ENCODE data around the gene SPEF1.

Gene SPEF1

GRCh38 chr20:3802524-3803239 is 21.4 kb upstream of the SPEF1 start:
- Histone ChIP-seq H3K4me1 (peaks cover 74 to 100% (median 93%) of the 10 kb centered on the region in 10 experiments), H3K4me2 (peak overlapping the region; percentile 57 to 88 (median 74)), H4K20me1 (peaks cover 0 to 15% (median 0%) of the 10 kb centered on the region in 11 experiments; a peak in 3 of 22 replicates), H3K9me3 (replicated peaks in 1 of 11) (no peaks in the 10 kb centered on the region), H3K36me3 (peaks cover 56 to 90% (median 77%) of the 10 kb centered on the region in 11 experiments), H3K4me3 (peak overlapping the region in 1 of 10 experiments; percentile 7; a peak in 1 of 20 replicates), H3K27me3 (no peaks in the 10 kb centered on the region), H3K27ac (peak overlapping the region in 6 of 11 experiments; percentile 0 to 55 (median 37); a peak in 10 of 22 replicates), H3K9ac (peak overlapping the region in 3 of 11 experiments; percentile 0 to 36 (median 4); a peak in 4 of 22 replicates)
- TF ChIP-seq Cebpa-rat (IDR thresholded peaks at IDR 0.05), result peak in 1 of 11 experiments; percentile 42; a peak in 1 of 22 replicates

GRCh38 chr20:3801846-3802245 is 20.6 kb upstream of the SPEF1 start:
- peaks cover 0 to 20% (median 0%) of the 10 kb centered on the region in 11 experiments; a peak in 4 of 22 replicates for H4K20me1 ChIP-seq
- 0 out of 22 replicates have a peak overlapping the region, but pooled peaks of 1 of the 11 experiments have one; percentile 4 for H3K9ac ChIP-seq
- H3K9me3 ChIP-seq (replicated peaks in 1 of 11), result no peaks in the 10 kb centered on the region
- no peak overlapping the region for H3K4me3 ChIP-seq
- no peak for TF ChIP-seq Cebpa-rat (IDR thresholded peaks at IDR 0.05)
- peaks cover 74 to 100% (median 93%) of the 10 kb centered on the region in 10 experiments for H3K4me1 ChIP-seq
- peaks cover 56 to 94% (median 77%) of the 10 kb centered on the region in 11 experiments for H3K36me3 ChIP-seq
- peak overlapping the region in 4 of 11 experiments; percentile 32 to 55 (median 46); a peak in 7 of 22 replicates for H3K27ac ChIP-seq
- H3K27me3 ChIP-seq, result no peaks in the 10 kb centered on the region
- H3K4me2 ChIP-seq, result peak overlapping the region; percentile 57 to 88 (median 74)

- Histone ChIP-seq H3K27me3 (no peaks in the 10 kb centered on the region), H3K27ac (peak overlapping the region in 4 of 11 experiments; percentile 32 to 55 (median 46); a peak in 4 of 22 replicates), H3K36me3 (peaks cover 56 to 91% (median 76%) of the 10 kb centered on the region in 11 experiments), H3K4me2 (peak overlapping the region in 9 of 11 experiments; percentile 57 to 88 (median 78); a peak in 16 of 22 replicates), H3K9ac (0 out of 22 replicates have a peak overlapping the region, but pooled peaks of 1 of the 11 experiments have one; percentile 29), H3K9me3 (replicated peaks in 1 of 11) (no peaks in the 10 kb centered on the region), H4K20me1 (peaks cover 0 to 24% (median 0%) of the 10 kb centered on the region in 11 experiments; a peak in 6 of 22 replicates), H3K4me3 (no peak overlapping the region), H3K4me1 (peaks cover 74 to 99% (median 93%) of the 10 kb centered on the region in 10 experiments)
- TF ChIP-seq Cebpa-rat (IDR thresholded peaks at IDR 0.05), result no peak
These were observed 20.1 kb upstream of the SPEF1 start for GRCh38 chr20:3801299-3801698.

DNA sequence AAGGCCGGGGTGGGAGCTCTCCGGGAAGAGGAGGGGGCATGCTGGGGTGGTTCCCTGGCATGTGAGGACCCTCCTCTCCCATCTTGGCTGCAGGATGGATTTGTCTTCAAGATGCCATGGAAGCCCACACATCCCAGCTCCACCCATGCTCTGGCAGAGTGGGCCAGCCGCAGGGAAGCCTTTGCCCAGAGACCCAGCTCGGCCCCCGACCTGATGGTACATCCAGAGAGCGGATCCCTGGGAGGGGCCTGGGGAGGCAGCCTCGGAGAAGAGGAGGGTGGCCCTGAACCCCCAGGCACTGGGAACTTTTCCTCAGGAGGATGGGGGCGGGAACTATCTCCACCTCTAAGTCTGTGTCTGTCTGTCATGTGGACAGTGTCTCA is 19.6 kb upstream of the SPEF1 start:
- H3K36me3 ChIP-seq, result peaks cover 54 to 87% (median 73%) of the 10 kb centered on the region in 11 experiments
- 0 out of 22 replicates have a peak overlapping the region, but pooled peaks of 1 of the 11 experiments have one; percentile 16 for H3K9ac ChIP-seq
- H3K4me2 ChIP-seq, result peak overlapping the region in 2 of 11 experiments; percentile 2 to 12; a peak in 2 of 22 replicates
- no peaks in the 10 kb centered on the region for H3K9me3 ChIP-seq (replicated peaks in 1 of 11)
- TF ChIP-seq Cebpa-rat (IDR thresholded peaks at IDR 0.05), result no peak
- H3K27me3 ChIP-seq, result no peaks in the 10 kb centered on the region
- H3K27ac ChIP-seq, result peak overlapping the region in 2 of 11 experiments; percentile 27 to 55; a peak in 2 of 22 replicates
- H3K4me3 ChIP-seq, result no peak overlapping the region
- peaks cover 74 to 95% (median 90%) of the 10 kb centered on the region in 10 experiments for H3K4me1 ChIP-seq
- H4K20me1 ChIP-seq, result peaks cover 0 to 24% (median 0%) of the 10 kb centered on the region in 11 experiments; a peak in 6 of 22 replicates

GRCh38 chr20:3800256-3800877 is 19.1 kb upstream of the SPEF1 start:
- Histone ChIP-seq H3K4me2 (peak overlapping the region in 5 of 11 experiments; percentile 89 to 99 (median 96); a peak in 5 of 22 replicates), H3K9me3 (replicated peaks in 1 of 11) (no peaks in the 10 kb centered on the region), H3K9ac (peak overlapping the region in 2 of 11 experiments; percentile 19 to 41; a peak in 2 of 22 replicates), H3K4me1 (peaks cover 76 to 93% (median 87%) of the 10 kb centered on the region in 10 experiments), H3K4me3 (no peak overlapping the region), H3K36me3 (peaks cover 50 to 82% (median 68%) of the 10 kb centered on the region in 11 experiments), H3K27ac (peak overlapping the region in 2 of 11 experiments; percentile 27 to 55; a peak in 2 of 22 replicates), H4K20me1 (peaks cover 0 to 24% (median 0%) of the 10 kb centered on the region in 11 experiments; a peak in 6 of 22 replicates), H3K27me3 (no peaks in the 10 kb centered on the region)
- no peak for TF ChIP-seq Cebpa-rat (IDR thresholded peaks at IDR 0.05)

GRCh38 chr20:3798908-3799248 is 17.6 kb upstream of the SPEF1 start:
- Histone ChIP-seq H3K4me3 (peak overlapping the region in 2 of 10 experiments; percentile 38 to 82; a peak in 1 of 20 replicates), H3K27me3 (no peaks in the 10 kb centered on the region), H3K9me3 (replicated peaks in 1 of 11) (no peaks in the 10 kb centered on the region), H3K36me3 (peaks cover 38 to 67% (median 55%) of the 10 kb centered on the region in 11 experiments), H3K4me1 (peaks cover 71 to 89% (median 80%) of the 10 kb centered on the region in 10 experiments), H3K27ac (peak overlapping the region in 3 of 11 experiments; percentile 0 to 12 (median 4); a peak in 2 of 22 replicates), H4K20me1 (peaks cover 0 to 24% (median 0%) of the 10 kb centered on the region in 11 experiments; a peak in 6 of 22 replicates), H3K4me2 (peak overlapping the region; percentile 89 to 100 (median 97)), H3K9ac (peak overlapping the region in 7 of 11 experiments; percentile 8 to 83 (median 40); a peak in 7 of 22 replicates)
- TF ChIP-seq Cebpa-rat (IDR thresholded peaks at IDR 0.05), result no peak

DNA sequence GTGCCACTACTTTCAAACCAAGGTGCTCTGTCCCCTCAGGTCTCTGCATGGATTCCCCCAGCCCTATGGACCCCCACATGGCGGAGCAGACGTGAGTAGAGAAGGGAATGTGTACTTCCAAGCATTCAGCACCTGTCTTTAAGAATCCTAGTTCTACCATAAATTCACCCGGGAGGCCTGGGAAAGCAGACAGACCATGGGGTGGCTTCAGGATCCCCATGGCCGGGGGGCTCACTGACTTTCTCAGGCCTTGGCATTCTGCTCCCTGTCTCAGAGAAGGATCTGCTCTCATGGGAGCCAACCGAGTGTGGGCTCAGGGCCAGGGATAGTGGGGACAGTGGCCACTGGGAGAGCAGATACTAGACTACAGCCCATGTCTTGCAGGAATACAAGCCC is 17.1 kb upstream of the SPEF1 start:
- H3K4me3 ChIP-seq, result peak overlapping the region in 4 of 10 experiments; percentile 73 to 90 (median 80); a peak in 7 of 20 replicates
- peak overlapping the region; percentile 89 to 100 (median 97) for H3K4me2 ChIP-seq

More for the DNA sequence above, 17.1 kb upstream of the SPEF1 start:
- H3K27ac ChIP-seq, result peak overlapping the region in 5 of 11 experiments; percentile 0 to 77 (median 12); a peak in 4 of 22 replicates
- peak overlapping the region in 9 of 11 experiments; percentile 11 to 92 (median 82); a peak in 11 of 22 replicates for H3K9ac ChIP-seq
- H3K4me1 ChIP-seq, result peaks cover 66 to 84% (median 75%) of the 10 kb centered on the region in 10 experiments
- no peaks in the 10 kb centered on the region for H3K27me3 ChIP-seq
- peaks cover 0 to 24% (median 0%) of the 10 kb centered on the region in 11 experiments; a peak in 6 of 22 replicates for H4K20me1 ChIP-seq
- no peak for TF ChIP-seq Cebpa-rat (IDR thresholded peaks at IDR 0.05)
- H3K36me3 ChIP-seq, result peaks cover 33 to 62% (median 50%) of the 10 kb centered on the region in 11 experiments
- H3K9me3 ChIP-seq (replicated peaks in 1 of 11), result no peaks in the 10 kb centered on the region

Data from BLaER1 treated with 17β-estradiol and CSF1 and Interleukin-3, amounts not matched to agents 10 nM and 100 nM (cell line).